ENCODE measurements around the gene CRIM1. TPM values are rescaled to one million over a fixed set of nuclear protein-coding genes. Genes with fewer than 3 reads are reported as not detected.
A peak's percentile ranks its signal among the peaks of the same experiment; 100 is the strongest.

CRIM1 gene
- total RNA-seq, 1 donor from 2014 or later: 30.3 TPM

- Mint-ChIP-seq H3K27ac (no peak overlapping the region), H3K9me3 (no peaks in the 10 kb centered on the region), H3K4me3 (no peak overlapping the region), H3K4me1 (ENCODE audit: unreplicated experiment) (peaks cover 12% of the 10 kb centered on the region), H3K27me3 (no peaks in the 10 kb centered on the region), H3K36me3 (peaks cover 14% of the 10 kb centered on the region)
- no peak for TF ChIP-seq CTCF (conservative IDR thresholded peaks at IDR 0.05)
- DNase-seq (ENCODE audit: extremely low spot score, unreplicated experiment): no peak
Observed at GRCh38 chr2:36509075-36509474, 153.5 kb downstream of the CRIM1 start.

GRCh38 chr2:36511858-36512603 lies 156.5 kb downstream of the CRIM1 start:
- no peaks in the 10 kb centered on the region for H3K9me3 Mint-ChIP-seq
- H3K36me3 Mint-ChIP-seq: peaks cover 30% of the 10 kb centered on the region
- no peak for TF ChIP-seq CTCF (conservative IDR thresholded peaks at IDR 0.05)
- H3K27me3 Mint-ChIP-seq: no peaks in the 10 kb centered on the region
- peaks cover 7% of the 10 kb centered on the region for H3K4me1 Mint-ChIP-seq (ENCODE audit: unreplicated experiment)
- DNase-seq (ENCODE audit: extremely low spot score, unreplicated experiment): no peak
- H3K4me3 Mint-ChIP-seq: no peak overlapping the region
- H3K27ac Mint-ChIP-seq: peak overlapping the region; percentile 39

GRCh38 chr2:36512705-36513104 lies 157.1 kb downstream of the CRIM1 start:
- DNase-seq (ENCODE audit: extremely low spot score, unreplicated experiment): no peak
- TF ChIP-seq CTCF (conservative IDR thresholded peaks at IDR 0.05): no peak
- peaks cover 7% of the 10 kb centered on the region for H3K4me1 Mint-ChIP-seq (ENCODE audit: unreplicated experiment)
- H3K4me3 Mint-ChIP-seq: no peak overlapping the region
- no peaks in the 10 kb centered on the region for H3K9me3 Mint-ChIP-seq
- H3K27me3 Mint-ChIP-seq: no peaks in the 10 kb centered on the region
- H3K36me3 Mint-ChIP-seq: peaks cover 32% of the 10 kb centered on the region
- no peak overlapping the region for H3K27ac Mint-ChIP-seq

GRCh38 chr2:36513661-36514060 lies 158.1 kb downstream of the CRIM1 start:
- peaks cover 7% of the 10 kb centered on the region for H3K4me1 Mint-ChIP-seq (ENCODE audit: unreplicated experiment)
- peaks cover 32% of the 10 kb centered on the region for H3K36me3 Mint-ChIP-seq
- no peaks in the 10 kb centered on the region for H3K27me3 Mint-ChIP-seq
- no peak for DNase-seq (ENCODE audit: extremely low spot score, unreplicated experiment)
- H3K9me3 Mint-ChIP-seq: no peaks in the 10 kb centered on the region
- no peak for TF ChIP-seq CTCF (conservative IDR thresholded peaks at IDR 0.05)
- no peak overlapping the region for H3K27ac Mint-ChIP-seq
- no peak overlapping the region for H3K4me3 Mint-ChIP-seq

- Mint-ChIP-seq H3K4me3 (no peak overlapping the region), H3K36me3 (peaks cover 46% of the 10 kb centered on the region), H3K27me3 (no peaks in the 10 kb centered on the region), H3K27ac (no peak overlapping the region), H3K9me3 (no peaks in the 10 kb centered on the region), H3K4me1 (ENCODE audit: unreplicated experiment) (peaks cover 7% of the 10 kb centered on the region)
- DNase-seq (ENCODE audit: extremely low spot score, unreplicated experiment): no peak
- TF ChIP-seq CTCF (conservative IDR thresholded peaks at IDR 0.05): no peak
Observed at GRCh38 chr2:36515538-36515937, 160.0 kb downstream of the CRIM1 start.

Measured in type B pancreatic cell (in vitro differentiated cells).